Ishikawa (cell line): Measurements from ENCODE around the gene COL4A2.

Experiments used
- CREB1 ChIP-seq: IDR thresholded peaks from 2 replicates; pipeline ENCODE4 v1.6.1; 2012; ENCODE audit warnings: low read depth
- EGR1 ChIP-seq: IDR thresholded peaks from 2 replicates; pipeline ENCODE4 v1.6.1; 2012
- EP300 ChIP-seq: IDR thresholded peaks from 2 replicates; pipeline ENCODE4 v1.6.1; 2012; ENCODE audit warnings: borderline replicate concordance
- FOXM1 ChIP-seq: IDR thresholded peaks from 2 replicates; pipeline ENCODE4 v1.6.1; 2012; ENCODE audit warnings: low read depth, borderline replicate concordance
- NFIC ChIP-seq: IDR thresholded peaks from 2 replicates; pipeline ENCODE4 v1.6.1; 2012
- RAD21 ChIP-seq: IDR thresholded peaks from 2 replicates; pipeline ENCODE4 v1.6.1; 2012; ENCODE audit warnings: low read depth
- TAF1 ChIP-seq: IDR thresholded peaks from 2 replicates; pipeline ENCODE4 v1.6.1; 2012; ENCODE audit warnings: low read depth, mild to moderate bottlenecking
- TCF12 ChIP-seq: IDR thresholded peaks from 2 replicates; pipeline ENCODE4 v1.6.1; 2012; ENCODE audit warnings: low read depth
- USF1 ChIP-seq: IDR thresholded peaks from 2 replicates; pipeline ENCODE4 v1.6.1; 2012
- YY1 ChIP-seq: IDR thresholded peaks from 2 replicates; pipeline ENCODE4 v1.6.1; 2012; ENCODE audit warnings: low read depth
- TF ChIP-seq, protein P1 (sequence below): IDR thresholded peaks from 2 replicates; pipeline ENCODE4 v1.6.1; 2012; ENCODE audit warnings: low read depth, mild to moderate bottlenecking
- TF ChIP-seq, protein P2 (sequence below): IDR thresholded peaks from 2 replicates; pipeline ENCODE4 v1.6.1; 2012

DNA sequence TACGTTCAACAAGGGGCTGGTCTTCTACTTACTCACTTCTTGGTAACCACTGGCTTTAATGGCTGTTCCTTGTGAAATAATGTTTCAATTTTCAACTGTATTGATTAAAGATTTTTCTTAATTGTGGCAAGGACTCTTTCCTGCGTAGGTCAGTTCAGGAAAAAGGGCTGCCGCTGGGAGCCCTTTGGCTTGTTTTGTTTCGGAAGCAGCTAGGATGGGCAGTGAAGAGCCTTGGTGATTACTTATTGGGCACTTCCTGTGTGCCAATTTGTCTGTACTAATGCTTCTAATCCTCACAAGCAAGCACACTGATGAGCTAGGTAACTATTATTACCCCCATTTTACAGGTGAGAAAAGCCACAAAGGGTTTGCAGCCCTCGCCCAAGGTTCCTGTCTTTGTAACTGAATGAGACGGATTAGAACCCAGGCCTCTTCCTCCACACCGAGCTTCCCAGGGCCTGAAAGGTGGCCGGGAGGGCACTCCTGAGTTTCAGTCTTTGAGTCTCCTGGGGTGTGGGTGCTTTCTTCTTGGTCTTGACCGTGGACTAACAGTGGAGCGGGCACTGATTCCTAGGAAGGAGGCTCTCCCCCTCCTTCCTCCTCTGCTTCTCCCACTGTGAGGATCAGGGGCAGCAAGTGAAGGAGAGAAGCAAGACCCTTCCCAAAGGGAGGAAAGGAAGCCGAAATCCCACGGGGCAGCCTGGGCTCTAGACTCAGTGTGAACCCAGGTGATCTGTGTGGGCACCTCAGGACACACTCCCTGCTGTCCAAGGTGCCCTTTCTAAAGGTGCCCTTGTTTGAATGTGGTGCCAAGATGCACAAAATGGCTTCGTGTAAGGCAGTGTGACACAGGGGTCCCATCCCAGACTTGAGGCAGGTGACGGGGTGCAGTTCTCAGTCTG lies 3.7 kb downstream of the COL4A2 start:
- no peak for TF ChIP-seq TAF1
- no peak for TF ChIP-seq CREB1
- no peak for TF ChIP-seq NFIC
- no peak for TF ChIP-seq EP300
- no peak for TF ChIP-seq RAD21
- no peak for TF ChIP-seq FOXM1
- TF ChIP-seq EGR1, result no peak
- TF ChIP-seq TCF12, result no peak
- no peak for TF ChIP-seq USF1
- TF ChIP-seq YY1, result no peak
- TF ChIP-seq, protein P1, sequence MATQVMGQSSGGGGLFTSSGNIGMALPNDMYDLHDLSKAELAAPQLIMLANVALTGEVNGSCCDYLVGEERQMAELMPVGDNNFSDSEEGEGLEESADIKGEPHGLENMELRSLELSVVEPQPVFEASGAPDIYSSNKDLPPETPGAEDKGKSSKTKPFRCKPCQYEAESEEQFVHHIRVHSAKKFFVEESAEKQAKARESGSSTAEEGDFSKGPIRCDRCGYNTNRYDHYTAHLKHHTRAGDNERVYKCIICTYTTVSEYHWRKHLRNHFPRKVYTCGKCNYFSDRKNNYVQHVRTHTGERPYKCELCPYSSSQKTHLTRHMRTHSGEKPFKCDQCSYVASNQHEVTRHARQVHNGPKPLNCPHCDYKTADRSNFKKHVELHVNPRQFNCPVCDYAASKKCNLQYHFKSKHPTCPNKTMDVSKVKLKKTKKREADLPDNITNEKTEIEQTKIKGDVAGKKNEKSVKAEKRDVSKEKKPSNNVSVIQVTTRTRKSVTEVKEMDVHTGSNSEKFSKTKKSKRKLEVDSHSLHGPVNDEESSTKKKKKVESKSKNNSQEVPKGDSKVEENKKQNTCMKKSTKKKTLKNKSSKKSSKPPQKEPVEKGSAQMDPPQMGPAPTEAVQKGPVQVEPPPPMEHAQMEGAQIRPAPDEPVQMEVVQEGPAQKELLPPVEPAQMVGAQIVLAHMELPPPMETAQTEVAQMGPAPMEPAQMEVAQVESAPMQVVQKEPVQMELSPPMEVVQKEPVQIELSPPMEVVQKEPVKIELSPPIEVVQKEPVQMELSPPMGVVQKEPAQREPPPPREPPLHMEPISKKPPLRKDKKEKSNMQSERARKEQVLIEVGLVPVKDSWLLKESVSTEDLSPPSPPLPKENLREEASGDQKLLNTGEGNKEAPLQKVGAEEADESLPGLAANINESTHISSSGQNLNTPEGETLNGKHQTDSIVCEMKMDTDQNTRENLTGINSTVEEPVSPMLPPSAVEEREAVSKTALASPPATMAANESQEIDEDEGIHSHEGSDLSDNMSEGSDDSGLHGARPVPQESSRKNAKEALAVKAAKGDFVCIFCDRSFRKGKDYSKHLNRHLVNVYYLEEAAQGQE, result no peak
- TF ChIP-seq, protein P2, sequence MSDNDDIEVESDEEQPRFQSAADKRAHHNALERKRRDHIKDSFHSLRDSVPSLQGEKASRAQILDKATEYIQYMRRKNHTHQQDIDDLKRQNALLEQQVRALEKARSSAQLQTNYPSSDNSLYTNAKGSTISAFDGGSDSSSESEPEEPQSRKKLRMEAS, result no peak
